GM19043 (cell line): ENCODE measurements around the gene PTPRF.
"Not testable (repeated sequence)": the region's sequence is repeated elsewhere in the genome, so short reads cannot be mapped to it uniquely, and the experiment has no call there.

Source experiments
- ATAC-seq: cut with Tn5 transposase; IDR thresholded peaks from one replicate; pipeline ENCODE4 v1.9.1; 2021; ENCODE audit warnings: low read depth; ENCODE audit not compliant: unreplicated experiment

PTPRF gene

DNA sequence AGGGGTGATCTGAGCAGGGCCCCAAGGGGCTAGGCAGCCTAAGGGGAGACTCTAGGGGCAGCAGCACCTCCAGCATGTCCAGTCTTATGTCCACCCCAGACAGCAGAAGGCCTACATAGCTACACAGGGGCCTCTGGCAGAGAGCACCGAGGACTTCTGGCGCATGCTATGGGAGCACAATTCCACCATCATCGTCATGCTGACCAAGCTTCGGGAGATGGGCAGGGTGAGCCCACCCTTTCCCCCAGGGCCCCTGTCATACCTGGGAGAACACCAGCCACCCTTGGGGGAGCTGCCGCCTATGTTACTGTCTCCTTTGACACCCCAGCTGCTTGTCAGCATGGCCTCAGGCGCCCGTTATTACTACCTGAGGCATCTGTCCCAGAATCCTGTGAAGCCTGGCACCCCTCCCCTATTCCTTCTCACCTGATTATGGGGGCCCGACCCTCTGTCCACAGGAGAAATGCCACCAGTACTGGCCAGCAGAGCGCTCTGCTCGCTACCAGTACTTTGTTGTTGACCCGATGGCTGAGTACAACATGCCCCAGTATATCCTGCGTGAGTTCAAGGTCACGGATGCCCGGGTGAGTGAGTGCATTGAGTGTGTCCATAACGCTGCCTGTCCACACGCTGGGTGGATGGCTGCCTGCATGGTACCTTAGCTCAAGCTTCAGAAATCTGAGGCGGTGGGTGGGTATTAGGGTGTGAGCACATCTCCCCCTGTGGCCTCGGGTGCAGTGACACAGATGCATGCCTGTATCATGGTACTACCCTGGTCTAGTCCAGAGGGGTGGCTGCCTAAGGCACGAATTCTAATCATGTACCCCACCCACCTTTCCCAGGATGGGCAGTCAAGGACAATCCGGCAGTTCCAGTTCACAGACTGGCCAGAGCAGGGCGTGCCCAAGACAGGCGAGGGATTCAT lies 89.6 kb downstream of the PTPRF start:
- ATAC-seq = no peak

GRCh38 chr1:43620956-43621355 lies 90.3 kb downstream of the PTPRF start:
- ATAC-seq = no peak

GRCh38 chr1:43621386-43621785 lies 90.7 kb downstream of the PTPRF start:
- no peak for ATAC-seq

- no peak for ATAC-seq
Measured at GRCh38 chr1:43621861-43622260, 91.2 kb downstream of the PTPRF start.

DNA sequence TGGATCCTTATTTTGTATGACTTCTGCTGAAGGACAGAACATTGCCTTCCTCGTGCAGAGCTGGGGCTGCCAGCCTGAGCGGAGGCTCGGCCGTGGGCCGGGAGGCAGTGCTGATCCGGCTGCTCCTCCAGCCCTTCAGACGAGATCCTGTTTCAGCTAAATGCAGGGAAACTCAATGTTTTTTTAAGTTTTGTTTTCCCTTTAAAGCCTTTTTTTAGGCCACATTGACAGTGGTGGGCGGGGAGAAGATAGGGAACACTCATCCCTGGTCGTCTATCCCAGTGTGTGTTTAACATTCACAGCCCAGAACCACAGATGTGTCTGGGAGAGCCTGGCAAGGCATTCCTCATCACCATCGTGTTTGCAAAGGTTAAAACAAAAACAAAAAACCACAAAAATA lies 91.8 kb downstream of the PTPRF start:
- ATAC-seq = no peak

DNA sequence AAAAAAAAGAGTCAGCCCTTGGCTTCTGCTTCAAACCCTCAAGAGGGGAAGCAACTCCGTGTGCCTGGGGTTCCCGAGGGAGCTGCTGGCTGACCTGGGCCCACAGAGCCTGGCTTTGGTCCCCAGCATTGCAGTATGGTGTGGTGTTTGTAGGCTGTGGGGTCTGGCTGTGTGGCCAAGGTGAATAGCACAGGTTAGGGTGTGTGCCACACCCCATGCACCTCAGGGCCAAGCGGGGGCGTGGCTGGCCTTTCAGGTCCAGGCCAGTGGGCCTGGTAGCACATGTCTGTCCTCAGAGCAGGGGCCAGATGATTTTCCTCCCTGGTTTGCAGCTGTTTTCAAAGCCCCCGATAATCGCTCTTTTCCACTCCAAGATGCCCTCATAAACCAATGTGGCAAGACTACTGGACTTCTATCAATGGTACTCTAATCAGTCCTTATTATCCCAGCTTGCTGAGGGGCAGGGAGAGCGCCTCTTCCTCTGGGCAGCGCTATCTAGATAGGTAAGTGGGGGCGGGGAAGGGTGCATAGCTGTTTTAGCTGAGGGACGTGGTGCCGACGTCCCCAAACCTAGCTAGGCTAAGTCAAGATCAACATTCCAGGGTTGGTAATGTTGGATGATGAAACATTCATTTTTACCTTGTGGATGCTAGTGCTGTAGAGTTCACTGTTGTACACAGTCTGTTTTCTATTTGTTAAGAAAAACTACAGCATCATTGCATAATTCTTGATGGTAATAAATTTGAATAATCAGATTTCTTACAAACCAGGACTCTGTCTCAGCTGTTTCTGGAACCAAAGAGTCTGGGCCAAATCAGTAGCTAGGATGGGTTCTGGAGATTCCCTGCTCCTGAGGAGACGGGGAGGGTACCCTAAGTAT lies 92.5 kb downstream of the PTPRF start:
- no peak for ATAC-seq

DNA sequence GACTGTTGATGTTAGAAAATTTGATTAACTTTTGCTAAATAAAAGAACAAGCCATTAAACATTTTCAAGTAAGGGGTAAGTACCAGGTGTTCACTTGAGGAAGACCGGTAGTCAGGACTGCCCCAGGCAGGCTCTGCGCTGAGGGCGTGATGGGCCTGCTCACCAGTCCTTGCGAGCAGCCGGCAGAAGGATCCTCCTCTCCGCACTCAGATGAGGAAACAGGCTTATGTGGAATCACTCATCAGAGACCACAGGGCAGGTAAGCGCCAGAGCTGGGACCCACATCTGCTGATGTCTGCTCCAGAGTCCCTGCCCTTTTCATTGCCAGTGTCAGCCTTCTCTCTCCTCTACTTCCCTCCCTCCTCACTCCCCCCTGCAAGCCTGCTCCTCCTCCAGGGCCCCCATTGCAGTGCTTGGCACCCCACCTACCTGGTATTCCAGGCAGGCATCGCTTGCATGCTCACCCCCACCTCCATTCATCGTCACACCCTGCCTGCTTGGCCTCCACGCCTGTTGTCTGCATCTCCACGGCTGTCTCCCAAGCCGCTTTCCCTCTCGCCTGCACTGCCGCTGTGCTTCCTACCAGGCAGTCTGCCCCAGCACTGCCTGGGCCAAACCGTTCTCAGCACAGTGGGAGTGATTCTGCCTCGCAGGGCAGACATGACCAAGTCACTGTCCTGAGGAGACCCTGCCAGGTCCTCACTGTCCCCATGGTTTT lies 94.5 kb downstream of the PTPRF start:
- ATAC-seq = no peak

DNA sequence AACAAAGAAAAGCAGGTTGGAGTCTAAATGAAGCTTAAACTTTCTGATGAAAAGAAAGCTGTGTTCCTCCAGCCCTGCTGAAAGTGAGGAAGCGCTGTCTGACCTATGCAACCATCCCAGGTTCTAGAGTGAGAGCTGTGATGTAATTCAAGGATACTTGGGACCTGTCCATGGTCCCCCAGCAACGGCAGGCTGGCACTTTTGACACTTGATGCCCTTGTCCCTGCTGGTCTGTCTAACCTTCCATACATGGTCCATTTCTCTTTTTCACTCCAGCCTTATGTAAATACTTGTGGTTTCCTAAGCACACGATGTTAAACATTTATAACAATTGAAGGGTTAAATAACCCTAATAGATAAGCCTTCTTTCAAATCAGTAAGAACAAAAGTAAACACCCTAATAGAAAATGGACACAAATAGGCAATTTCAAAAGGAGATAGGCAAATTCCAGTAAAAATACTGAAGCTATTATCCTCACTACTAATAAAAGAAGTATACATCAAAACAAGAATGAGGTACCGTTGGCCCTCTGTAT lies 101.5 kb downstream of the PTPRF start:
- no peak for ATAC-seq

DNA sequence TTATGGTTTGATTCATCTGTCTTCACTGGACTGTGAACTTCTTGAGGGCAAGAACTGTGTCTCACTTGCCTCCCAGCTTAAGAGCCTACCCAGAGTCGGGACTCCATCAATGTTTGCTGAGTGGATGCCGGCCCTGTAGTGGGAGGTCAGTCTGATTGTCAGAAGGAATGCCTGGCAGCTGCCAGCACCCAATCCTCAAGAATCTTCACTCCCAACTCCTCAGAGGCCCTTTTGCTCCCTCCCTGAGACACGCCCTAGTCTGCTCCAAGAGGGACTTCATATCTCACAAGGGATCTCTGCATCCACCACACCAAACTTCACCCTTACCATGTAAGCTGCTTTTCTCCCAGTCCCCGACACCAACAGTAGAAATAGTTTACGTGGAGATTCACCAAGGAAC lies 104.0 kb downstream of the PTPRF start:
- ATAC-seq = no peak

DNA sequence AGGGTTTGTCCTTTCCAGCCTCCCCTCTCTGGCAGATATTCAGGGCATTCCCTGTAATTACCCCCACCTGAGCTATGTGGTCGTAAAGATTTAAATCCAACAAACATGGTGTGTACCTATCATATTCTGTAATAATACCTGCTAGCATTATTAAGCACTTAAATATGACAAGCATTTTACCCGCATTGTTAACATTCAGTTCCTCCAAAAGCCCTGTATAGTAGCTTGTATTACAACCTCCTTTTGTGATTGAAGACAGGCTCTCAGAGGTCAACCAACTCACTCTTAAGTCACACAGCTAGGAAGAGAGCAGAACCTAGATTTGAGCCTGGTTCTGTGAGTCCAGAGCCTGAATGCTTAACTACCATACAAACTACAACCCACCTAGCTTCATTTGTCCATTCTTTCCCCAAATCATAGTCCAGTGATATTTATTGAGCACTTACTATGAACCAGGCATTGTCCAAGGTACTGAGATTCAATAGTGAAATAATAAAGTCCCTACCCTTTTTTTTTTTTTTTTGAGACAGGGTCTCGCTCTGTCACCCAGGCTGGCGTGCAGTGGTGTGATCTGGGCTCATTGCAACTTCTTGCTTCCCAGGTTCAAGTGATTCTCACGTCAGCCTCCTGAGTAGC lies 105.4 kb downstream of the PTPRF start:
- no peak for ATAC-seq

GRCh38 chr1:43637267-43637666 lies 106.6 kb downstream of the PTPRF start:
- ATAC-seq = no peak

GRCh38 chr1:43638381-43638780 lies 107.7 kb downstream of the PTPRF start:
- ATAC-seq = not testable (repeated sequence)

DNA sequence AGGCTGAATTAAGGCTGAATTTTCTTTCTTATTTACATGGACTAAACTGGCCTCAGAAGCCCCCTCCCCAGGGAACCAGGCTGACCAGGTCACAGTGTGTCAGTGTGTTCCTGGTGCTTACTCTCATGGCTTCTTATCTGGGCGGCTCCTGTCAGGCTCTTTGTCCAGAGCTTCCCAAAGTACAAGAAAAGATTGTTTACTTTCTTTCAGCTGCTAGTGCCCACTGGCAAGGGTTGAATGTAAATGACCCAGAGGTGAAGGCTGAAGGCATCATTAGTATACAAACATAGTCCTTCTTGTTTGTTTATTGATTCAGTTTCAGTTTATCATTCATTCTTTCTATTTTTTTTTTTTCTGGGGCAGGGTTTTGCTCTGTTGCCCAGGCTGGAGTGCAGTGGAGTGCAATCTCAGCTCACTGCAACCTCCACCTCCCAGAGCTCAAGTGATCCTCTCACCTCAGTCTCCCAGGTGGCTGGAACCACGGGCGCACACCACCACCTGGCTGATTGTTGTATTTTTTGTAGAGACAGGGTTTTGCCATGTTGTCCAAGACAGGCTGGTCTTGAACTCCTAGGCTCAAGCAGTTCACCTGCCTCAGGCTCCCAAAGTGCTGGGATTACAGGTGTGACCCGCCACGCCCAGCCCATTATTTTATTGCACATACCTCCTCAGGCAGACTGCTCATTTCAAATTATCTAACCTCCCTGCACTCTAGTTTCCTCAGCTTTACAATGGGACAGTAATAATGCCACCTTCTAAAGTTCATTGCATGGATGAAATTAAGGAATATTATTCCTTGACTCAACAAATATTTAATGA lies 109.5 kb downstream of the PTPRF start:
- ATAC-seq = no peak

- ATAC-seq = no peak
Measured at GRCh38 chr1:43644558-43644957, 113.9 kb downstream of the PTPRF start.

- ATAC-seq = no peak
Measured at GRCh38 chr1:43645461-43645860, 114.8 kb downstream of the PTPRF start.

- not testable (repeated sequence) for ATAC-seq
Measured at GRCh38 chr1:43647331-43647730, 116.6 kb downstream of the PTPRF start.

DNA sequence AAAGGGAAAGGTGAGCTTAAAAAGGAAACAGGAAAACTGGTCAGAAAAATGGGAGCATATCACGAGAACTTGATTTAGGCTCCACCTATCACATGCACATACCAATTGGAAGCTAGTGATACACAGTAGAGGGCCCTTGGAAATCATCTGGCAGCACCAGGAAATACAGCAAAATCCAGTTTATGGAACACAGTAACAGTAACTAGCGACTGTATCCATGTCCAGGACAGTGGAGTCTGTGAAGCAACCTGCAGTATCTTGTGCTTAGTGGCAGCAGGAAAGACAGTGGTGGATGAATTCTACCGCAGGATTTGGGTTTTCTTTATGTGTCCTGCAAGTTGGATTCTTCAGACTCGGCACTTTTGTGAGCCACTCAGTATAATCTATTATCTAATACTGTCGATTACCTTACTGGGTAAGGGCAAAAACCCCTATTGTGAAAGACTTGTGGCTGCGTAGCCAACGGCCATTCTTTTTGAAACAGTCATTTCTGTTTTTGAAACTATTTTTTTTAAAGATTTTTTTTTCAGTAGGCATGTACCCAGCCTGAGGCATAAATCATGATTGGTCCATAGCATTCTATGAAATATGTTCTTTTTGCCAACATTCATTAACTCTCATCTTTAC lies 117.7 kb downstream of the PTPRF start:
- no peak for ATAC-seq

DNA sequence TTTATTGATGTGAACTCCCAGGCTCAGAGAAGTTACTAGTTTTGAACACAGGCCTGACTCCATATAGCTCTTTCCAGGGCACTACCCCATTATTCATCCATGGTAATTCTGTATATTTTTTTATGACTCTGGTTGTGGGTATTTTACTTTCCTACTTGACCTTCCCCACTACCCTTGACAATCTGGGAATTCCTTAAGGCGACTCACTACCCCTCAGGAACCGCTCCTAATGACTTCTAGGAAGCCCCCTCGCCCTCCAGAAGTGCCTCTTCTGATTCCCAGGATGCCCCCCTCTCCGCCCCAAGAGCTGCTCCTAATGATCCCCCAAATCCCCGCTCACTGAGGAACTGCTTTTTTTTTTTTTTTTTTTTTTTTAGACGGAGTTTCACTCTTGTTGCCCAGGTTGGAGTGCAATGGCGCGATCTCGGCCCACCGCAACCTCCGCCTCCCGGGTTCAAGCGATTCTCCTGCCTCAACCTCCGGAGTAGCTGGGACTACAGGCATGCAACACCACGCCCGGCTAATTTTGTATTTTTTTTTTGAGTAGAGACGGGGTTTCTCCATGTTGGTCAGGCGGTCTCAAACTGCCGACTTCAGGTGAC lies 118.3 kb downstream of the PTPRF start:
- no peak for ATAC-seq
